ENCODE measurements around the gene GDPD4.

Gene GDPD4

GRCh38 chr11:77294040-77294439 lies 7.4 kb downstream of the GDPD4 start:
- DNase-seq, result no peak

GRCh38 chr11:77289737-77290136 lies 11.7 kb downstream of the GDPD4 start:
- no peak for DNase-seq

- DNase-seq, result no peak
Observed at GRCh38 chr11:77287615-77288273, 13.7 kb downstream of the GDPD4 start.

GRCh38 chr11:77287136-77287535 lies 14.3 kb downstream of the GDPD4 start:
- DNase-seq, result no peak

GRCh38 chr11:77284476-77285468 lies 16.7 kb downstream of the GDPD4 start:
- no peak for DNase-seq

GRCh38 chr11:77283101-77283500 lies 18.4 kb downstream of the GDPD4 start:
- no peak for DNase-seq

- DNase-seq, result no peak
Observed at GRCh38 chr11:77278595-77279506, 22.6 kb downstream of the GDPD4 start.

- DNase-seq, result no peak
Observed at GRCh38 chr11:77276271-77276670, 25.2 kb downstream of the GDPD4 start.

GRCh38 chr11:77270921-77271320 lies 30.6 kb downstream of the GDPD4 start:
- DNase-seq, result no peak

- DNase-seq, result no peak
Observed at GRCh38 chr11:77269484-77270123, 31.9 kb downstream of the GDPD4 start.

- DNase-seq, result no peak
Observed at GRCh38 chr11:77267962-77268361, 33.5 kb downstream of the GDPD4 start.

GRCh38 chr11:77266766-77267165 lies 34.7 kb downstream of the GDPD4 start:
- no peak for DNase-seq

- DNase-seq, result no peak
Observed at GRCh38 chr11:77262803-77263202, 38.7 kb downstream of the GDPD4 start.

GRCh38 chr11:77259641-77260040 lies 41.8 kb downstream of the GDPD4 start:
- DNase-seq, result no peak

- no peak for DNase-seq
Observed at GRCh38 chr11:77253690-77254089, 47.8 kb downstream of the GDPD4 start.

GRCh38 chr11:77252555-77253270 lies 48.8 kb downstream of the GDPD4 start:
- no peak for DNase-seq

- DNase-seq, result no peak
Observed at GRCh38 chr11:77250881-77251640, 50.4 kb downstream of the GDPD4 start.

- no peak for DNase-seq
Observed at GRCh38 chr11:77249427-77249826, 52.1 kb downstream of the GDPD4 start.

- no peak for DNase-seq
Observed at GRCh38 chr11:77244277-77245027, 57.0 kb downstream of the GDPD4 start.

GRCh38 chr11:77236901-77237300 lies 64.6 kb downstream of the GDPD4 start:
- no peak for DNase-seq

Measured in DMS79 treated with DMSO at 0.1 percent for 48 hours (cell line).